ENCODE measurements around the gene RPS15.

Gene RPS15

GRCh38 chr19:1402411-1403070 lies 35.7 kb upstream of the RPS15 start:
- no peak for DNase-seq (ENCODE audit: low read depth in 2 of 2)

DNA sequence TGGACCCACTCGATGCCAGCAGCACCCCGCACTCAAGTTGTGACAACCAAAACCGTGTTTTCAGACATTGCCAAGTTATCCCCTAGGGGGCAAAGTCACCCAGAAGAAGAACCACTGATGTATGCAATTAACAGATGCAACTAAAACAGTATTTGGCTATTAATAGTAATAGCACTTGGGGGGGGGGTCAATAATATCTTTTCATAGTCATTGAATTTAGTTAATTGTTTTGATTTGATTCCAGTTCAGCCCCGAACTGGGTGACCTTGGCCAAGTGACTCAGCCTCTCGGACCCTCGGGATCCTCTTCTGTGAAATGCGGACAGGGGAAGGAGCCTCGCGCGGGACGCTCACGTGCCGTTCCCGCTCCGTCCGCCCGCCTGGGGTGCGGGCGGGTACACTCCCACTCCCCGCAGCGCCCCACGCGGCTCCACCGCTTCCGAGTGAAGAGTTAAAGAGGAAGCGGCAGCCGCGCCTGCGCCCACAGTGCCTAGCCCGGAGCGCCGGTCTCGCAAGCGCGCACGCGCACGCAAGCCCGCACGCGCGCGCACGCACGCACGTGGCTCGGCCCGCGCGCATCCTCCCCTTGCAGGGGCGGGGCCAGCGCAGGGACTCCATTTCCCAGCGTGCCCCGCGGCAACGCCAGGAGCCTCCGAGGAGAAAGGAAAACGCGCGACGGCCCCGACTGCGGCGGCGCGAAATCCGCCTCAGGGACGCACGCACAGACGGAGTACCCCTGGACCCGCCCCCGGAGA lies 31.2 kb upstream of the RPS15 start:
- peak; percentile 98 to 99 for DNase-seq (ENCODE audit: low read depth in 2 of 2)

DNA sequence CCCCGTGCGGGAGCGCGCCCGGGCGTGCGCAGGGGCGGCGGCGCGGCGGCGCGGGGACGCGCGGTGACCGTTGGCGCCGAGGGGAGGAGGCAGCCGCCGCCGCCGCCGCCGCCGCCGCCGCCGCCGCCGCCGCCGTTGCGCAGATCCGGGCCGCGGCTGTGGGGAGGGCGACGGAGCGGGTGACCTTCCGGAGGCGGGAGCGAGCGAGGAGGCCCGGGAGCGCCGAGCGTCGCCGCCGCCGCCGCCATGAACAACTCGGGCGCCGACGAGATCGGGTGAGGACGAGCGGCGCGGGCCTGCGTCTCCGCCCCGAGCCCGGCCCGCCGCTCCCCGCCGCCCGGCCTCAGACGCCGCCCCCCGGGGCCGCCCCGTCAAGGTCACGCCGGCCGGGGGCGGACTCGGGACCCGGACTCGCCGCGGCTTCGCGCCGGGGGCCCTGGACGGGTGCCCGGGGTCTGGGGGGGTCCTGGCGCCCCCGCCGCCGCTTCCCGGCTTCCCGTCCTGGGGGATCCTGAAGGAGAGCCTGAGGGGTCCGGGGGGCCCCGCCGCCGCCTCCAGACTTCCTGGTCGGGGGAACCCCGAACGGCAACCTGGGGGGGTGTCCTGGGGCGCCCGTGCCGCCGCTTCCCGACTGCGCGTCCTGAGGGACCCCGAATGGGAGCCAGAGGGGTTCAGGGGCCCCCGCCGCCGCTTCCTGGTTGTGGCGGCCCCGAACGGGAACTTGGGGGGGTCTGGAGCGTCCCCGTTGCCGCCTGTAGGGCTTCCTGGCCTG lies 30.5 kb upstream of the RPS15 start, which contains the start of gene DAZAP1:
Gene DAZAP1 (plus strand): TSS at position 59 of the 772 bp plus-strand sequence. CDS start 188 bp downstream, at position 247.
- peak in 1 of 2 donors; percentile 24 for DNase-seq (ENCODE audit: low read depth in 2 of 2)

GRCh38 chr19:1408300-1409203 lies 29.6 kb upstream of the RPS15 start:
- peak in 1 of 2 donors; percentile 40 for DNase-seq (ENCODE audit: low read depth in 2 of 2)

GRCh38 chr19:1409204-1410005 lies 28.8 kb upstream of the RPS15 start:
- DNase-seq (ENCODE audit: low read depth in 2 of 2): no peak

DNA sequence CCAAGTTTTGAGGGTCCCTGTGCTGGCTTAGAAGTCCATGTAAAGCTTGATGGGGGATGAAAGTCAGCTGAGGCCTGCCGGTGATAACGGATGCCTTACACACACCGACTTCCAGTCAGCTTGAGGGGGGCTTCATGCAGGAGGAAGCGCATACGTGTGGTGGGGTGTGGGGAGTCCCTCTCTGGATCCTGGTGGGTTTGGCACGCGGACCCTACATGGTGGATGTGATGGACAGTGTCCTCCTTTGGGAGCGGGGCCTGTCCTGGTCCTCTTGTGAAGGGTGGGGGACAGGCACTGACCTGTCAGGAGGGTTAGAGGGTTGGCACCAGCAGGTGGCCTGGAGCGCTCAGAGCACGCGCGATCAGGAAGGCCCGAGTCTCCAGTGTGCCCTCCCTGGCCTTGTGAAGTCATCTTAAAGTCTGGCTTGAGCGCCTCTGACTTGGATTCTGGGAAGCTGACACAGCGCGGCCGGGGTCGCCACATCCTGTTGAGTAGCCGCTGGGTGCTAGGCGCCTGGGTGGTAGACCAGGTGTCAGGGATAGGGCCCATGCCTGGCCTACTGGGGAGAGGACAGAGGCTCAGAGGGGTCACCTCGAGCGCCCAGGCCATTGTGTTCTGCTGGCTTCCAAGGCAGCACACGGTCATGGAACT lies 27.9 kb upstream of the RPS15 start:
- no peak for DNase-seq (ENCODE audit: low read depth in 2 of 2)

DNA sequence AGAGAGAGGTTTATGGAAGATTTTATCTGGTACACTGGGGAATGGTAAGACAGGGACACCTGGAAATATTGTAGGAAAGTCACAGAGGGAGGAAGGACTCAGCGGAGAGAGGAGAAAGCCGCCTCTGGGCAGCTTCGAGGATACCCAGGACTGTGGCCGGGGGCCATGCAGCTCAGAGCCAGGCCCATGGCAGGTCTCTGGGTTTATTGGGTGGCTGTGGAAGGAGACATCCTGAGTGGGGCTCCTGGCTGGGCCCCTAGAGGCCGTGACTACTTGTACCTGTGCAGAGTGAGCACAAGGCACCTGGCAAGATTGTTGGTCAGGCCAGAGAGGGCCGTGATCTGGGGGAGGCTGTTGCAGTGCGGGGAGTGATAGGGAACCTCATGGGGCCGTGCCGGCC lies 27.4 kb upstream of the RPS15 start:
- DNase-seq (ENCODE audit: low read depth in 2 of 2): no peak

DNA sequence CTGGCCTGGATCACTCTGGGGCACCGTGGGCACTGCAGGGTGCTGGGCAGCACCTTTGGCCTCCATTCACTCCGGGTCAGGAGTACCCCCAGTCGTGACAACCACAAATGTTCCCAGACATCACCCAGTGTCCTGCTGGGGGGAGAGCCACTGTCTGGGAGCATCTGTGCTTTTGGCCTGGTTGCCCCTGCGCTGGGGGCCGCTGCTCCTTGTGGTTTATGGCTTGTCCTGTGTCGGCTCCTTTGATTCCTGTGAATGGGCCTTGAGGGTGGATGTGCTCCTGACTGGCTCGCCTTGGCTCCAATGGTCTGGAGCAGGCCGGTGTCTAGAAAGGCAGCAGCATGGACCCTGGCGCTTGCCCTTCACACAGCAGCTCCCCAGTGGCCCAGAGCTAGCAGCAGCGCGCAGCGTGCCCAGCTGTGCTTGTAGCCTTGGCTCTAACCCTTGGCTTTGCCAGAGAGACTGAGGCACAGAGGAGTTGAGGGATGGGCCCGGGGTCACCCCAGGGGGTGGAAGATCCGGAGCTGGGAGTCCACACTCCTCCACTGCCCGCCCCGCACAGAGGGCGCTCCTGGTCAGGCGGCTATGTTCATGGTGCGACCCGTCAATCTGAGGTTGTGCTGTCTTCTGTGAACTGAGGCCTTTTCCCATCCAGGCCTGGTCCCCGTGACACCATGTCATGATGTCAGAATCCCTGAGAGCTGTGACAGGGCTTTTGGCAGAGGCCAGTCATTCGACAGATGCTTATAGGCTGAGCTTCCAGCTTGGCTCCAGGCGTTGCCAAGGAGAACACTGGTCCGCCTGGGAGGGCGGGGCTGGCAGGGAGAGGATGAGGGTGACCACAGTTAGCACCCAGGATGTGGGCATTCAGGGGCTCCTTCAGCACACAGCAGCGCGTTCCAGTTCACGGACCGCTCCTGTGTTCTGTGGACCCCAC lies 26.7 kb upstream of the RPS15 start:
- no peak for DNase-seq (ENCODE audit: low read depth in 2 of 2)

GRCh38 chr19:1412323-1412923 lies 25.8 kb upstream of the RPS15 start:
- no peak for DNase-seq (ENCODE audit: low read depth in 2 of 2)

GRCh38 chr19:1412995-1413800 lies 25.0 kb upstream of the RPS15 start:
- DNase-seq (ENCODE audit: low read depth in 2 of 2): no peak

DNA sequence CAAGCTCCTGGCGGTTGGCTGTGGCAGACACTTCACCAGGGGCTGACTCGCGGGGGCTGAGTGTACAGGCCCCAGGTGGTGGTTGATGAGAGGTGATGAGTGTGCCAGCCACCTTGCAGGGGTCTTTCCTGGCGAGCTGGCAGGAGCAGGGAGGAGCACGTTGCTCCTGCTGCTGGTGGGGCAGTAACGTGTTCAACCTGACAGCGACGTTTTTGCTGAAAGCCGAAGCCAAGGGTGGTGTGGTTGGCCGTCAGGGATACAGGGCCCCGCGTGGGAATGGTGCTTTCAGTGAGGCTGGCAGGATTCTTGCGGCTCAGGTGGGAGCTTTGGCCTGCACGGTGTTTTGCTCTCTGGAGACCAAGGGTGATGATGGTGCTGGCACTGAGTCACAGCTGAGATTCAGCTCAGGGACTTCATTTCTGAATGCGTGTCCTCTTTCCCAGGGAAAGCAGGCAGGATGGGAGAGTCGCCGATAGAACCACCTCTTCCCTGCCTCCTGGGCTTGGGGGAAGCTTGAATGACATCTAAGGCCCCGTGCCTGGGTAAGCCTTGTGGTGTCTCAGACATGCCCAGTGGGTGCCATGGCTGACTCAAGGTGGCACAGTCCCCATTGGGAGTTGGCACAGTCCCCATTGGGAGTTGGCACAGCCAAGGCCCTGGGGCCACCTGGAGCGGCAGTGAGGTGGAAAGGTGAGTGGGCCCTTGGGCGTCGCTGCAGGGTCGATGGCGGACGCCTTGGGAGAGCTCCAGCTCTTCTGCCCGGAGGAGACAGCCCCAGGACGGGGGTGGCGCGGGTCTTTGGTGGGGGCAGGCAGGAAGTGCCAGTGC lies 22.0 kb upstream of the RPS15 start:
- DNase-seq (ENCODE audit: low read depth in 2 of 2): no peak

- no peak for DNase-seq (ENCODE audit: low read depth in 2 of 2)
These were observed 21.1 kb upstream of the RPS15 start for GRCh38 chr19:1417145-1417544.

- DNase-seq (ENCODE audit: low read depth in 2 of 2): no peak
These were observed 20.3 kb upstream of the RPS15 start for GRCh38 chr19:1417681-1418495.

DNA sequence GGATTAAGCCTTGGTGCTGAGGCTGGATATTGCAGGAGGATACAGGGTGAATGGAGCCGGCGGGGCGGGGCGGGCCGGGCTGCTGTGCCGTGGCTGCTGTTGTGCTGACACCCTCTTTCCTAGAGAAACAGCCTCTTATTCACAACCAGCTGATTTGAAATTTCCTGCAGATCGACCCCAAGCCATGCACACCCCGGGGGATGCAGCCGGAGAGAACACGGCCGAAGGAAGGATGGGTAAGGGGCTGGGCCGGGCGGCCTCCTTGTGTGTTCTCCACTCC lies 19.8 kb upstream of the RPS15 start:
- no peak for DNase-seq (ENCODE audit: low read depth in 2 of 2)

DNA sequence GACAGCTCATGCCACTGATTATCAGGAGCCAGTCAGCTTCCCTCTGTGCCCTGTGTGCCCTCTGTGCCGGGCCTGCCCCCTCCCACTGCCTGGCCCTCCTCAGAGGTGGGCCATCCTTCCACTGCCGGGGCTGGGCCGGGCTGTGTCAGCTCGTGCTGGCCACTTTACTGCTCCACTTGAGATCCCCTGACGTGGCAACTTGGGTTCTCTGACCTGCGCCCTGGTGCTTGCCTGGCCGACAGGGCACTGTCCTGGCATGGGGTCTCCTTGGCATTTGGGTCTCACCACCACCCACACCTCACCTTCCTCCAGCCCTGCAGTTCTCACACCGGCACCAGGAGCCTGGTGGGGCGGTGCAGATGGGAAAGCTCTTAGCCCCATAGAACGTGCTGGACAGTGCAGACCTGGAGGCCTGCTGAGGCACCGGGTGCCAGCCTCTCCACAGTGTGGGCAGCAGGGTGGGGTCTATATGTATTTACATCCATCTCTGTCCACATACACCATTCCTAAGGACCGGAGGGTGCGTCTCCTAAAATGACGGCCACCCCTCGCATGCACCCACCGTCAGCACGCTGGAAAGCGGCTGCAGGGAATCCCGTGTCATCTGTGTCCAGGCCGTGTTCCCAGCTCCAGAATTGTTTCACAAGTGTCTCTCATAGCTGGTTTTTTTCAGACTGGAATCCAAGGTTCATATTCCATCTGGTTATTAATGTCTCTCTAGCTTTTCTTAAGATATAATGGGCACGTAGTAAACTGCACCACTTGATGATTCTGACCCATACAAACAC lies 19.1 kb upstream of the RPS15 start:
- no peak for DNase-seq (ENCODE audit: low read depth in 2 of 2)
